ENCODE results near the gene INF2.

Gene INF2

GRCh38 chr14:104702673-104703072, 13.3 kb downstream of the INF2 start:
- DNase-seq (ENCODE audit: low read depth) = no peak

- no peak for DNase-seq (ENCODE audit: low read depth)
Observed at GRCh38 chr14:104703269-104703668, 13.9 kb downstream of the INF2 start.

- no peak for DNase-seq (ENCODE audit: low read depth)
Observed at GRCh38 chr14:104704252-104704651, 14.8 kb downstream of the INF2 start.

GRCh38 chr14:104705340-104706047, 16.1 kb downstream of the INF2 start:
- no peak for DNase-seq (ENCODE audit: low read depth)

- DNase-seq (ENCODE audit: low read depth) = no peak
Observed at GRCh38 chr14:104706733-104707607, 17.6 kb downstream of the INF2 start.

GRCh38 chr14:104707608-104708595, 18.5 kb downstream of the INF2 start:
- no peak for DNase-seq (ENCODE audit: low read depth)

- DNase-seq (ENCODE audit: low read depth) = peak; percentile 27
Observed at GRCh38 chr14:104708606-104709268, 19.3 kb downstream of the INF2 start.

- DNase-seq (ENCODE audit: low read depth) = no peak
Observed at GRCh38 chr14:104709387-104710039, 20.1 kb downstream of the INF2 start.

- DNase-seq (ENCODE audit: low read depth) = no peak
Observed at GRCh38 chr14:104710071-104710735, 20.8 kb downstream of the INF2 start.

- no peak for DNase-seq (ENCODE audit: low read depth)
Observed at GRCh38 chr14:104712881-104713734, 23.7 kb downstream of the INF2 start.

GRCh38 chr14:104714066-104714465, 24.6 kb downstream of the INF2 start:
- no peak for DNase-seq (ENCODE audit: low read depth)

- no peak for DNase-seq (ENCODE audit: low read depth)
Observed at GRCh38 chr14:104714681-104715080, 25.3 kb downstream of the INF2 start.

- DNase-seq (ENCODE audit: low read depth) = no peak
Observed at GRCh38 chr14:104715416-104715815, 26.0 kb downstream of the INF2 start.

GRCh38 chr14:104715871-104716270, 26.5 kb downstream of the INF2 start:
- no peak for DNase-seq (ENCODE audit: low read depth)

- no peak for DNase-seq (ENCODE audit: low read depth)
Observed at GRCh38 chr14:104717137-104717536, 27.7 kb downstream of the INF2 start.

- DNase-seq (ENCODE audit: low read depth) = no peak
Observed at GRCh38 chr14:104717646-104718045, 28.2 kb downstream of the INF2 start.

GRCh38 chr14:104718147-104718546, 28.7 kb downstream of the INF2 start:
- DNase-seq (ENCODE audit: low read depth) = no peak

GRCh38 chr14:104718871-104719270, 29.5 kb downstream of the INF2 start:
- DNase-seq (ENCODE audit: low read depth) = no peak

GRCh38 chr14:104719343-104719742, 29.9 kb downstream of the INF2 start:
- DNase-seq (ENCODE audit: low read depth) = no peak

All from T-helper 22 cell (primary cell).